Measurements from ENCODE around the gene SPTBN2.

Gene SPTBN2

GRCh38 chr11:66691311-66691980 lies 37.6 kb downstream of the SPTBN2 start:
- no peak overlapping the region for H3K4me3 ChIP-seq (ENCODE audit: low read depth, low read length)
- no peaks in the 10 kb centered on the region for H3K36me3 ChIP-seq (ENCODE audit: insufficient read depth, low read length)
- H3K27me3 ChIP-seq (ENCODE audit: insufficient read depth, low read length), result no peaks in the 10 kb centered on the region
- no peaks in the 10 kb centered on the region for H3K79me2 ChIP-seq (ENCODE audit: control insufficient read depth, insufficient read depth, low read length, unreplicated experiment)
- no peak overlapping the region for H2AFZ ChIP-seq (ENCODE audit: low read length, unreplicated experiment)
- H3K27ac ChIP-seq (ENCODE audit: low read depth, low read length), result no peak overlapping the region
- no peaks in the 10 kb centered on the region for H3K4me1 ChIP-seq (ENCODE audit: control insufficient read depth, insufficient read depth, low read length, unreplicated experiment)

GRCh38 chr11:66689661-66690590 lies 39.1 kb downstream of the SPTBN2 start:
- Histone ChIP-seq H3K27me3 (ENCODE audit: insufficient read depth, low read length) (no peaks in the 10 kb centered on the region), H3K4me3 (ENCODE audit: low read depth, low read length) (no peak overlapping the region), H3K36me3 (ENCODE audit: insufficient read depth, low read length) (no peaks in the 10 kb centered on the region), H3K79me2 (ENCODE audit: control insufficient read depth, insufficient read depth, low read length, unreplicated experiment) (no peaks in the 10 kb centered on the region), H2AFZ (ENCODE audit: low read length, unreplicated experiment) (no peak overlapping the region), H3K27ac (ENCODE audit: low read depth, low read length) (no peak overlapping the region), H3K4me1 (ENCODE audit: control insufficient read depth, insufficient read depth, low read length, unreplicated experiment) (no peaks in the 10 kb centered on the region)

DNA sequence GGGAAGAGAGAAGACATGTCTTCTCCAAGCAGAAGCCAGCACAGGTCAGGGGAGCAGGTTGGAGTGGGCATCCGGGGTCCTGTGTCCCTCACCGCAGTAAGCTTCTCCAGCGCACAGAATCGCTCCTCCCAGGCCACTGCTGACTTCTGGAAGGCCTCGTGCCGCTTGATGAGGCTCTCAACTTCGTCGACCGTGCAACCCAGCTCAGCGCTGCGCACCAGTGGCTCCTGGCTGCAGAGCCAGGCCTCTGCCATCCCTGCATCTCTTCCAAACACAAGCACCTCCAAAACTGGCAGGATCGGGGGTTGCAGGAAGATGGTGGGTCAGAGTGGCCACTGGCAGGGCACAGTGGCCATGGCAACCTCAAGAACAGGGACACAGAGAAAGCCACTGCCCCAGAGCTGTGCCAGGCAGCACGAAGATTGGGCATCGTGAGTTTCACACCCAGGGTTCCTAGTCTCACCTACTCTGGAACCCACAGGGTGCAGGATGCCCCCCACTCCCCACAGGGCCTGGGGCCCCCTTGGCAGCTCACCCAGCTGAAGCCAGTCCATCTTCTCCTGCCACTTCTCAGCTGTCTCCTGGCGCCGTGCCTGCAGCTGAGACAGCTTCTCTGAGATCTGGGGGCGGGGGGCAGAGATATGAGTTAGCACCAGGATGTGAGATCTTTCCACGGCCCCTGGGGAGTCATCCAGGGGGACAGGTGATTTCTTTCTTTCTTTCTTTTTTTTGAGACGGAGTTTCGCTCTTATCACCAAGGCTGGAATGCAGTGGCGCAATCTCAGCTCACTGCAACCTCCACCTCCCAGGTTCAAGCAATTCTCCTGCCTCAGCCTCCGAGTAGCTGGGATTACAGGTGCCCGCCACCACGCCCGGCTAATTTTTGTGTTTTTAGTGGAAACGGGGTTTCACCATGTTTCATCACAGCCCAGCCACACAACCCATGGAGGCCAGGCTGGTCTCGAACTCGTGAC lies 40.2 kb downstream of the SPTBN2 start:
- Histone ChIP-seq H3K4me3 (ENCODE audit: low read depth, low read length) (no peak overlapping the region), H3K27ac (ENCODE audit: low read depth, low read length) (no peak overlapping the region), H3K79me2 (ENCODE audit: control insufficient read depth, insufficient read depth, low read length, unreplicated experiment) (no peaks in the 10 kb centered on the region), H3K27me3 (ENCODE audit: insufficient read depth, low read length) (no peaks in the 10 kb centered on the region), H3K36me3 (ENCODE audit: insufficient read depth, low read length) (no peaks in the 10 kb centered on the region), H2AFZ (ENCODE audit: low read length, unreplicated experiment) (no peak overlapping the region), H3K4me1 (ENCODE audit: control insufficient read depth, insufficient read depth, low read length, unreplicated experiment) (no peaks in the 10 kb centered on the region)

DNA sequence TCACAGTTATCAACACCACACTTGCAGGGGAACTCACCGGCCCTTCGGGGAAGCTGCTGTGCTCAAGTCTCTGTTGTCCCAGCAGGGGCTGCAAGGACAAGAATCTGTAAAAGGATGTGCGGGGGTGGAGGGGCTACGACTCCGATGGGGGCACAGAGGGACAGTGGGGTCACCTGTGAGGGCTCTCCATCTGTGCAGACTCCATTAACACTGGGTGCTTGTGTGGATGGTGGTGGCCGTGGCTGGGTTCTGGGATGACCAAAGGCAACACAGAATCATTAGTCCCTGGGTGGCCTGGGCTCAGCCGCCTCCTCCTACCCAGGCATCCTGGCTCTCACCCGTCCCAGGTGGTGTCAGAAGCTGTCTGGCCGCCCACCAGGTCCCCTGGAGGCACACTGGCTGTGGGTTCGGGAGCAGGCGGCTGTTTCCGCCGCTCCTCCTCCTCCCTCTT lies 41.2 kb downstream of the SPTBN2 start:
- H2AFZ ChIP-seq (ENCODE audit: low read length, unreplicated experiment), result no peak overlapping the region
- H3K36me3 ChIP-seq (ENCODE audit: insufficient read depth, low read length), result no peaks in the 10 kb centered on the region
- H3K27ac ChIP-seq (ENCODE audit: low read depth, low read length), result no peak overlapping the region
- no peaks in the 10 kb centered on the region for H3K27me3 ChIP-seq (ENCODE audit: insufficient read depth, low read length)
- H3K4me1 ChIP-seq (ENCODE audit: control insufficient read depth, insufficient read depth, low read length, unreplicated experiment), result no peaks in the 10 kb centered on the region
- H3K79me2 ChIP-seq (ENCODE audit: control insufficient read depth, insufficient read depth, low read length, unreplicated experiment), result no peaks in the 10 kb centered on the region
- H3K4me3 ChIP-seq (ENCODE audit: low read depth, low read length), result no peak overlapping the region

- Histone ChIP-seq H3K79me2 (ENCODE audit: control insufficient read depth, insufficient read depth, low read length, unreplicated experiment) (no peaks in the 10 kb centered on the region), H3K4me1 (ENCODE audit: control insufficient read depth, insufficient read depth, low read length, unreplicated experiment) (no peaks in the 10 kb centered on the region), H3K4me3 (ENCODE audit: low read depth, low read length) (no peak overlapping the region), H3K27me3 (ENCODE audit: insufficient read depth, low read length) (no peaks in the 10 kb centered on the region), H3K36me3 (ENCODE audit: insufficient read depth, low read length) (no peaks in the 10 kb centered on the region), H2AFZ (ENCODE audit: low read length, unreplicated experiment) (no peak overlapping the region), H3K27ac (ENCODE audit: low read depth, low read length) (no peak overlapping the region)
Observed at GRCh38 chr11:66686801-66687750, 41.9 kb downstream of the SPTBN2 start.

DNA sequence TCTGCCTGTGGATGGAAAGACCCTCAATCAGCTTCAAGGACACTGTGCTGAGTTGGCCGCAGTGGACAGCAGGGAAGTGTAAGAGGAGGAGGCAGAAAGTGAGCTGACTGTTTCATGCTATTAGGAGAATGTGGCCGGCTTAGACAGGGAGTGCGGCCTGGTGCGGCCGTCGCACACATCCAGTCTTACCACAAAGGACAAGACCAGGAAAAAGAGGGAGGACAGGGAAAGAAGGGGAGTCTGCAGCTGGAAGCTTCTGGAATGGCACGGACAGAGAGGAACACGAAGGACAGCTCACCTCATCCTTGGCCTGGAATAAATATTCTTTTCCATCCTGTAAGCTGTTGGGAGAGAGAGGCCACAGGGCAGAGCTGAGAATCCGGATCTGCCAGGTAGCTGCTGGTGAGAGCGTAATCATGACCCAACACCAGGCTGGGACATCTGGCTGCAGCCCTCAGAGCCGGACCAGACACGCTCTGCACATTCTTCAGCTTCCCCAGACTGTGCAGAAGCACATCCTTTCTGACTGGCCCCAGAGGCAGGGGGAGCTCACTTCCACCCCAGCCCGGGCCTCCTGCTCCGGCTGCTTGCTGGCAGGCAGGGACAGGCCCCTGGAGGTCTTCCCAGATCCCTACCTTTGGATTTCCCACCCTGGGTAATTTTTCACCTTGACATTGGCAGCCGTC lies 42.8 kb downstream of the SPTBN2 start:
- Histone ChIP-seq H3K79me2 (ENCODE audit: control insufficient read depth, insufficient read depth, low read length, unreplicated experiment) (no peaks in the 10 kb centered on the region), H3K27me3 (ENCODE audit: insufficient read depth, low read length) (no peaks in the 10 kb centered on the region), H3K4me3 (ENCODE audit: low read depth, low read length) (no peak overlapping the region), H3K36me3 (ENCODE audit: insufficient read depth, low read length) (no peaks in the 10 kb centered on the region), H3K4me1 (ENCODE audit: control insufficient read depth, insufficient read depth, low read length, unreplicated experiment) (no peaks in the 10 kb centered on the region), H2AFZ (ENCODE audit: low read length, unreplicated experiment) (no peak overlapping the region), H3K27ac (ENCODE audit: low read depth, low read length) (no peak overlapping the region)

GRCh38 chr11:66685276-66686099 lies 43.5 kb downstream of the SPTBN2 start:
- Histone ChIP-seq H3K27ac (ENCODE audit: low read depth, low read length) (no peak overlapping the region), H3K79me2 (ENCODE audit: control insufficient read depth, insufficient read depth, low read length, unreplicated experiment) (no peaks in the 10 kb centered on the region), H3K36me3 (ENCODE audit: insufficient read depth, low read length) (no peaks in the 10 kb centered on the region), H3K27me3 (ENCODE audit: insufficient read depth, low read length) (no peaks in the 10 kb centered on the region), H3K4me1 (ENCODE audit: control insufficient read depth, insufficient read depth, low read length, unreplicated experiment) (no peaks in the 10 kb centered on the region), H3K4me3 (ENCODE audit: low read depth, low read length) (no peak overlapping the region), H2AFZ (ENCODE audit: low read length, unreplicated experiment) (no peak overlapping the region)

DNA sequence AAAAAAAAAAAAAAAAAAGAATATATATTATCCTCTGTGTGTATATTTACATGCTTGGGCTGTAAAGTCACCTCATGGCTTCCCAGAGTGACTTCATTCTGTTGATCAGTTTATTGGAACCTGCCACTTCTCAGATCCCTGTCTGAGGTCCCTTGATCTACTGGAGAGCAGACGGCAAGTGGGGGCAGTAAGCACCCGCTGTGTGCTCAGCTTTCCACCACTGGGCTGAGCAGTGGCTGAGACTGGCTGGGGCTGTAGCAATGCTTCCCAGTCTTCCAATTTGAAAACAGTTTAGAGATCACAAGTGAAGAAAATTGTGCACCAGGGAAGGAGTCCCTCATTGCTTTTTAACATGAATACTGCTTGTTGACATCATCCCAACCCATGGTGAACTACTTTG lies 44.4 kb downstream of the SPTBN2 start:
- Histone ChIP-seq H3K36me3 (ENCODE audit: insufficient read depth, low read length) (no peaks in the 10 kb centered on the region), H3K4me3 (ENCODE audit: low read depth, low read length) (no peak overlapping the region)

GRCh38 chr11:66683877-66684276 lies 45.1 kb downstream of the SPTBN2 start:
- Histone ChIP-seq H3K4me1 (ENCODE audit: control insufficient read depth, insufficient read depth, low read length, unreplicated experiment) (no peaks in the 10 kb centered on the region), H3K79me2 (ENCODE audit: control insufficient read depth, insufficient read depth, low read length, unreplicated experiment) (no peaks in the 10 kb centered on the region), H3K27me3 (ENCODE audit: insufficient read depth, low read length) (no peaks in the 10 kb centered on the region), H3K36me3 (ENCODE audit: insufficient read depth, low read length) (no peaks in the 10 kb centered on the region), H3K4me3 (ENCODE audit: low read depth, low read length) (no peak overlapping the region), H2AFZ (ENCODE audit: low read length, unreplicated experiment) (no peak overlapping the region), H3K27ac (ENCODE audit: low read depth, low read length) (no peak overlapping the region)

More for the DNA sequence above, 44.4 kb downstream of the SPTBN2 start:
- Histone ChIP-seq H3K4me1 (ENCODE audit: control insufficient read depth, insufficient read depth, low read length, unreplicated experiment) (no peaks in the 10 kb centered on the region), H3K27me3 (ENCODE audit: insufficient read depth, low read length) (no peaks in the 10 kb centered on the region), H3K79me2 (ENCODE audit: control insufficient read depth, insufficient read depth, low read length, unreplicated experiment) (no peaks in the 10 kb centered on the region), H2AFZ (ENCODE audit: low read length, unreplicated experiment) (no peak overlapping the region), H3K27ac (ENCODE audit: low read depth, low read length) (no peak overlapping the region)
